Stimulated activated CD8-positive, alpha-beta memory T cell treated with anti-CD3 and anti-CD28 coated beads, Interleukin-12 subunit alpha, Interleukin-12 subunit beta, amount 100 ng/mL, for 4 hours (primary cell): Measurements from ENCODE around the gene ZNF689.
"Not testable (repeated sequence)": the region's sequence is repeated elsewhere in the genome, so short reads cannot be mapped to it uniquely, and the experiment has no call there.

Experiments used
- DNase-seq: peaks from one replicate; pipeline ENCODE4 v3.0.0-alpha.2; 2020; ENCODE audit warnings: low read depth

ZNF689 gene

DNA sequence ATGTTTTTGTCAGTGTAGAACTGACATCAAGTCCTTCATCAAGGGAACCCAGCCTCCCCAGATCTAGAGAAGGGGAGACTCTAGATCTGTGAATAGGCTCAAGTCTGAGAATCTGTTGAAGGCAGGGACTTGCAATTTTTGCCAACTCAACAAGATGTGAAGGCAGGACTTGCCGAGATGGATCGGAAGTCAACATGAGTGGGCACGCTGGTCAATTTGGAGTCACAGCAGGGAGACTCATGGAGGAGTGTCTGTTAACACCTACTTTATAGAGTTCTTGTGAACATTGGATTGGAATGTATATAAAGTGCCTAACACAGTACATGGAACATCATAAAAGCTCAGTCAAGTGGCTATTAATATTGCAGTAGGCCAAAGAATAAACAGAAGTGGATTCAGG lies 10.0 kb downstream of the ZNF689 start:
- no peak for DNase-seq

GRCh38 chr16:30592871-30593270 lies 17.3 kb downstream of the ZNF689 start:
- DNase-seq, result no peak

GRCh38 chr16:30590869-30591268 lies 19.3 kb downstream of the ZNF689 start:
- not testable (repeated sequence) for DNase-seq

DNA sequence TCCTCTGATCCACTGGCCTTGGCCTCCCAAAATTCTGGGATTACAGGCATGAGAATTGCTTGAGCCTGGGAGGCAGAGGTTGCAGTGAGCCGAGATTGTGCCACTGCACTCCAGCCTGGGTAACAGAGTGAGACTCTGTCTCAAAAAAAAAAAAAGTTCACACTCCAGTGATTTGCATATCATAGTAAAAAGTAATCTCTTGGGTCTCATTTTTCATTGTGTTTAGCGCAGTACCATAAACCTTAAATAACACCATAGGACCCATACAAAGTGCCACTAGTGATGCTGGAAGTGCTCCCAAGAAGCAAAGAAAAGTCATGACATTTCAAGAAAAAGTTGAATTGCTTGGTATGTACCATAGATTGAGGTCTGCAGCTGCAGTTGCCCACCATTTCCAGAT lies 20.6 kb downstream of the ZNF689 start:
- not testable (repeated sequence) for DNase-seq

DNA sequence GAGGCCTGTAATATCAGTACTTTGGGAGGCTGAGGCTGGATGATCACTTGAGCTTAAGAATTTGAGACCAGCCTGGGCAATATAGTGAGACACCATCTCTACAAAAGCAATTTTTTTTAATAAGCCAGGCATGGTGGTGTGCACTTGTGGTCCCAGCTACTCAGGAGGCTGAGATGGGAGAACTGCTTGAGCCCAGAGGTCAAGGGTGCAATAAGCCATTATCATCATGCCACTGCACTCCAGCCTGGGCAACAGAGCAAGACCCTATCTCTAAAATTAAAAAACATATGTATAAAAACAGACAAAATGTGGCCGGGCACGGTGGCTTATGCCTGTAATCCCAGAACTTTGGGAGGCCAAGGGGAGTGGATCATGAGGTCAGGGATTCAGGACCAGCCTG lies 21.5 kb downstream of the ZNF689 start:
- DNase-seq, result no peak

- peak; percentile 80 for DNase-seq
Measured at GRCh38 chr16:30585400-30586191, 24.6 kb downstream of the ZNF689 start, which contains the start of gene ZNF785. ZNF785 (minus strand) TSS chr16:30585697; CDS start chr16:30585611, 86 bp downstream.

DNA sequence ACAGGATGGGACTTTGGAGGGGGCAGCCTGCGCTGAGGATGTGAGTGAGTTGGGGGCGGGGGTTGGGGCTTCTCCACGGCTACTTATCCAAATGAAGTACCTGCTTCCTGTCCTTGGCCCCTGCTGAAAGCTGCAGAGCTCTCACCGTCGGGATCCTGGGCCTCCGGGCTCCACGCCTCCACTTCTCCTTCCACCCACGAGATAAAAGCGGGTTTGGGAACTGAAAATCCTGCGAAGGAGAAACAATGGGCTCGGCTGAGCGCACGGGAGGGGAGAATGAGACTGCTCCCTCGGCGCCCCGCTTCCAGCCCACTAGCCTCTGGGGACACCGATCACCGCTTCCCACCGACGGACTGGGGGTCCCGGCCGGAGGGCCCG lies 25.2 kb downstream of the ZNF689 start:
- no peak for DNase-seq

- DNase-seq, result no peak
Measured at GRCh38 chr16:30582611-30583340, 27.4 kb downstream of the ZNF689 start.

GRCh38 chr16:30581457-30581856 lies 28.7 kb downstream of the ZNF689 start:
- DNase-seq, result no peak

- no peak for DNase-seq
Measured at GRCh38 chr16:30574678-30575077, 35.5 kb downstream of the ZNF689 start.

DNA sequence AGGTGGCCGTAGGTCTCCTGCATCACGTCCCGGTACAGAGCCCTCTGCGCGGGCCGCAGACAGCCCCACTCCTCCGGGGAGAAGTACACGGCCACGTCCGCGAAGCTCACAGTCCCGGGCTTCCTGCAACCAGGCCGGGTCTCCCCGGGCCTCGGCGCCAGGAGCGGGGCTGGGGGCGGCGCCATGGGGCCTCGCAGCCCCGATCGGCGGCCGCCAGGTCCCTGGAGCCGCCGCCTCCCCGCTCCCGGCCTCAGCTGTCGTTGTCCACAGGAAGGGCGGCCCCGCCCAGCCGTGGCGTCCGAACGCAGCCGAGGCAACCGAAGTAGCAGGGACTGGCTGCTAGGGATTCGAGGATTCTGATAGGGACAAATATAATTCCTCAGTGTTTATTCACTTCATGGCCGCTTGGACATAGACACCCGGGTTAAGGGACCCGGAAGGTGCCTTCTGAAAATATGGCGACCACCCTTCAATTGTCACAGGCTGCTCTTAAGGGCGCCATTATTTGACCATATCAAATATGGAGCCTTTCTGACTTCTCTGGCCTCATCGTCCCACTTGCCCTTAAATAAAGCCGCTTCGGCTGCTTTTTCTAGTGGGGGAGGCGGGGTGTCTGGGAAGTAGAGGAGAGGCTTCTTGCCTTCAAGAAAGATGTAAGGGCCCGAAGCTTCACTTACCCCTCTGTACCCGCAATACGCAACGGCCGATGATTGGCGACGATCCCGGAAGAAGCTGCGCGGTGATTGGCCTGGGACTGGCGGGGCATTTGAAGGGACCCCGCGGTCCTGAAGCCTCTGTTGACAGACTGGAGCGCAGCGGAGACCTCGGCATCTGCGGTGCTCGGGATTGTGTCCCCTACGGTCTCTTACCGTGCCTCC lies 38.5 kb downstream of the ZNF689 start, which contains the start of gene ZNF688:
TSS of gene ZNF688 (minus strand) at position 270 of the 878 bp plus-strand sequence. CDS start at position 185, 85 bp downstream.
- DNase-seq, result peak; percentile 87

DNA sequence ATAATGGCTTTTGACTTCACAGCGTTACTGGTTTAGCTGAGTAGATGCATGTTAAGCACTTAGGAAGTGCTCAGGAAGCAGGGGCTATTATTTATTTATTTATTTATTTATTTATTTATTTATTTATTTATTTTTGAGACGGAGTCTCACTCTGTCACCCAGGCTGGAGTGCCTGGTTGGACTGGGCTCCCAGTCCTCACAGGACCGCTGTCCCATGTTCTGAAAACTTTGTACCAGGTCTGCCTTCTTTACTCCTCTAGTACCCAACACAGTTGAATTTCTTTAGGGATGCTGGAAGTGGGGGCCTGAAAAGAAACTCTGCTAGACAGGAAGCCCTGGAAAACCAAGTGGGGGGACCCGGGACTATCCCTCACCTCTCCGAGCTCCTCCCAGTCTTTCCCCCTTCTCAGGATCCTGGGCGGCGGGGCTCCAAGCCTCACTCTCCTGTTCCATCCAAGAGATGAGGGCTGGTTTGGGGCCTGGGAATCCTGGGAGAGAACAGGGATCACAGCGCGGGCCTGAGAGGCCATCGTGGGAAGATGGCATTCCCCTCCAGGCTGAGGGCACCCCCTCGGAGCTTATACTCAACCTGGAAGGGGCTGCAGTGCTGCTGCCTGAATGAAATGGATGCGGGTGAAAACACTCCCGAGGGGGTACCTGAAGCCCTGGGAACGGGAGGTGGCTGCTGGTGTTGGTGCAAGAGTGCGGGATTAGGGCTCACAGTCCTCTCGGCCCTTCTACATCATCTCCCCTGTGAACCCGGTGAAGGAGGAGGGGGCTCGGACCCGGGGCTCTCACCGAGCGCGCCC lies 39.3 kb downstream of the ZNF689 start:
- DNase-seq, result no peak

DNA sequence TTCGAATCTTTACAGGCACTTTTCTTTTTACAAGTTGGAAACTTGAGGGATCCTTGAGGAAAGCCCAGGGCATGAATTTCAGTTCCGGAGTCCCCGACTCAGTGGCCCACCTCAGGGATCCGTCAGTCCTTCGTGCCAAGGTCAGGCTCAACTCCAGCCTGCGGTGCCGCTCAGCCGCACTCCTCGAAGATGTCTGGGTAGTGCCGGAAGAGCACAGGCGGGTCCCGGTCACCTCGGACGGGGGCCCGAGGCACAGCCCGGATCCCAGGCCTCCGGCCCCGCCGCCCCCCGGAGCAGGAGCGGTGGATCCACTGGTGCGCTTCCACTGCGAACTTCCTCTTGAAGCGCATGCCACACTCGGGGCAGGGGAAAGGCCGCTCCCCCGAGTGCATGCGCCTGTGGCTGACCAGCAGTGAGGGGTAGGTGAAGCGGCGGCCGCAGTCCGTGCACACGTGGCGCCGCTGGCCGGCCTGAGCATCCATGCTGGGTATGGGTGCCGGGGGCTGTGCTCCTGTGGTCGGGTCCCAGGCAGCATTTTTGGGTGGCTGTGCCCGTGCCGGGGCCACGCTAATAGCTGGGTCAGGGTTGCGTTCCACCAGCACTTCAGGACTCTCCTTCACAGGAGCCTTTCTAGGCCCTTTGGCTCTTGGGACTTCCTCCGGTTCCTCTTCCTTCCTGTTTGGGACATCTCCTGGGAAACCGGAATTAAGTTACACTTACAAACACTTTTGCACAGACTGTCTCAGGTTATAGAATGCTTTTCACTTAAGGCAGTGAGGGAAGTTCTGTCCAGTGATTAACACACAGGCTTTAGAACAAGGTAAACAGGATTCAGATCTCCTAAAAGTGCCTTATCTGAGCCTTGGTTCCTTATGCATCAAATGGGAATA lies 40.2 kb downstream of the ZNF689 start:
- no peak for DNase-seq

DNA sequence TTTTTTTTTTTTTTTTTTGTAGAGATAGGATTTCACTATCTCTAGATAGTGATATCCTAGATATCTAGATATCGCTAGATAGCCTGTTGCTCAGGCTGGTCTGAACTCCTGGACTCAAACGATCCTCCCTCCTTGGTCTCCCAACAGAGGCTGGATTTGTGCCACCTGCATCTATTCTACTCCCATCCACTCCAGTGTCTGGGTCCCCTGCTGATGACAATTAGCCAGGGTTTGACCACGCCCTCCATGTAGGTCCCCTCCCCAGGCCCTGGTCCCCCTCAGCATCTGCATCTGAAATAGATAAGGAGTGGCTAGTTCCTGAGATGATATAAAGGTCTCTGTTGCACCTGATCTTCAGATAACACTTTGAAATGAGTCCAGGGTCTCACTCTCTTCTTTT lies 40.9 kb downstream of the ZNF689 start:
- no peak for DNase-seq

GRCh38 chr16:30567991-30568638 lies 42.1 kb downstream of the ZNF689 start:
- no peak for DNase-seq

DNA sequence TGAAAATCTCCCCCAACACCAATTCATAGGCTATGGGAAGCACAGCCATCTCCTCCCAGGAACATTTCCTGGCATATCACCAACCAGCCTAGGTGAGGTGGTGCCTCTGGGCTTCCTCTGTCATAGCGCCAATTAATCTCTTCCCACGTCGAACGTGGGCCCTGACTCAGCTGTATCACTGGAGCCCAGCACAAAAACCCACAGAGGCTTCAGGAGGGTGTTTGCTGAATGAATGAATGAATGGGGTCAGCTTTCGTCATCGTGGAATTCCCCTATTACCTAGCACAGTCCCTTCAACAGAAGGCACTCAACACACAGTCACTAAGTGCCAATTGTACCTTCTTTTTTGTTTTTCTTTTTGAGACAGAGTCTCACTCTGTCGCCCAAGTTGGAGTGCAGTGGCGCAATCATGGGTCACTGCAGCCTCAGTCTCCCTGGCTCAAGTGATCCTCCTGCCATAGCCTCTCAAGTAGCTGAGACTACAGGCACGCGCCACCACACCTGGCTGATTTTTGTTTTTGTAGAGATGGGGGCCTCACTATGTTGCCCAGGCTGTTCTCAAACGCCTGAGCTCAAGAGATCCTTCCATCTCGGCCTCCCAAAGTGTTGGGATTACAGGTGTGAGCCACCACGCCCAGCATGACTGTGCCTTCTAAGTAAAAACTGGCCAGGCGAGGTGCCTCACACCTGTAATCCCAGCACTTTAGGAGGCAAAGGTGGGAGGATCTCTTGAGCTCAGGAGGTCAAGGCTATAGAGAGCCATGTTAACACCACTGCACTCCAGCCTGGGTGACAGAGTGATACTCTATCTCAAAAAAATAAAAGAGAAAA lies 42.8 kb downstream of the ZNF689 start:
- DNase-seq, result peak; percentile 40

- DNase-seq, result no peak
Measured at GRCh38 chr16:30566531-30566930, 43.7 kb downstream of the ZNF689 start.

- DNase-seq, result no peak
Measured at GRCh38 chr16:30565984-30566383, 44.2 kb downstream of the ZNF689 start.

GRCh38 chr16:30565526-30565925 lies 44.7 kb downstream of the ZNF689 start:
- no peak for DNase-seq
